Activated naive CD8-positive, alpha-beta T cell treated with anti-CD3 and anti-CD28 coated beads, Interleukin-2, amount 10 ng/mL, durations not matched to agents 7 days and 5 days (primary cell): ENCODE measurements around the gene SOX30. TPM values are rescaled to one million over a fixed set of nuclear protein-coding genes. Genes with fewer than 3 reads are reported as not detected.
A peak's percentile ranks its signal among the peaks of the same experiment; 100 is the strongest.

Experiments used
- ATAC-seq: fragments of 150-1000 bp; cut with Tn5 transposase; one replicate; pipeline ENCODE4 v1.10.0; 2021; ENCODE audit warnings: low read depth, moderate library complexity
- POLR2A ChIA-PET: fragments of 350-600 bp; sonication (Branson Sonifier 250); formaldehyde crosslinking; loops from one replicate; lab custom pipeline; 2021; ENCODE audit warnings: antibody characterized with exemption; lab: Charles Lee
- DNase-seq: peaks from one replicate; pipeline ENCODE4 v3.0.0; 2021
- H3K27ac Mint-ChIP-seq: one replicate; pipeline ENCODE4 v1.8.0; 2022; ENCODE audit warnings: mild to moderate bottlenecking, mixed read lengths
- H3K27me3 Mint-ChIP-seq: one replicate; pipeline ENCODE4 v1.8.0; 2022; ENCODE audit warnings: mild to moderate bottlenecking, moderate library complexity, mixed read lengths
- H3K36me3 Mint-ChIP-seq: one replicate; pipeline ENCODE4 v1.8.0; 2021; ENCODE audit warnings: mild to moderate bottlenecking, mixed read lengths
- H3K4me1 Mint-ChIP-seq: one replicate; pipeline ENCODE4 v1.8.0; 2021; ENCODE audit warnings: mixed read lengths
- H3K4me3 Mint-ChIP-seq: one replicate; pipeline ENCODE4 v1.8.0; 2022; ENCODE audit warnings: mild to moderate bottlenecking, moderate library complexity, mixed read lengths
- H3K9me3 Mint-ChIP-seq: one replicate; pipeline ENCODE4 v1.8.0; 2021; ENCODE audit warnings: mixed read lengths
- total RNA-seq, 2 experiments: library from RNA; stranded (reverse); gene quantifications; one replicate each; pipeline ENCODE4 v1.2.3, GENCODE V29; 2021

The SOX30 gene
- total RNA-seq, 2 experiments from 2014 or later = 0.09 TPM; not detected in 1

DNA sequence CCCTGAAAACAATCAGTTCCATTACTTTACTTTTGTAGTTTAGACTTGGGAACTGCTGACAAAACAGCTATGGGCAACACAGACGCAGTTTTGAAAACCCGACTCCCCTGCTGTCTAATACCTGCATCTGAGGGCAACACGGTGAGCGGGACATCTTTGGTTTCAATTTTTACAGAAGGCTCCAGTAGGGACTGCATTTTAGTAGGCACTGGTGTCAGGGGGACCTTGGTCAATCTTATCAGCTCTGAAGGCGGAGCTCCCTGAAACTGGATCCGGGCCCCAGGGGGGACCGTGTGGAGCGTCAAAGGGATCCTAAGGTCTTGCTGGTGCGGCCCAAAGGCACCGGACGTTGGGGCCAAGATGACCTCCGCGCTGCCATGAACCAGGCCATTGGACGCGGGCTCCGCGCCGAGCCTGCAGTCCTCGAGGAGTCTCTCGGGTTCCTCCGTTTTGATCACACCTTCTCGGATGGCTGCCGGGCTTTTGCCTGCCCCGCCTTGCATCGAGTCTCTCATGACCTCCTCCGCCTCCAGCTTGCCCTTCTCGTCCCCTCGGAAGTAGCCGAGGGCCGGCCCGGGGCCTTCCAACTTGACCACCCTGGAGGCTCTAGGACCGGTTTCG lies 1.1 kb downstream of the SOX30 start:
- POLR2A ChIA-PET = interaction anchor here (0.5 kb wide), 1 partner anchor 19 kb away, joined by 4 read pairs; no protein-coding TSS in a partner anchor

DNA sequence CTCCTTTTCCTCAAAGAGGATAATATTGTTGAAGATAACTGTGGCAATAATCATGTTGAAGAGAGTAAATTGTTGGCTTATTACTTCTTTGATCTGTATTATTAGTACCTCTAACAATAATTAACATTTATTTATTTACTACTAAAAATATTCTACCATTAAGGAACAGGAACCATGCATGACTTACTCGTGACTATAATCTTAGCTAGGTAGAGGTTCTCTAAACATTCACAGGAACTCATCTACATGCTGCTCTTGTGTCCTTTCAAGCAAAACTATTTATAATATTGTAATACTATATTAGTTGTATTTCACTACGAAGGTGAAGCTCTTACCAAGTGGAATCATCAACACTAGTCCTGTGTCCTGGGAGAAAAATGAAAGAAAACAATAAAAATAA lies 3.1 kb downstream of the SOX30 start:
- Mint-ChIP-seq H3K4me1 (peaks cover 5% of the 10 kb centered on the region), H3K36me3 (peaks cover 16% of the 10 kb centered on the region), H3K9me3 (peaks cover 11% of the 10 kb centered on the region), H3K4me3 (no peak overlapping the region), H3K27me3 (peaks cover 20% of the 10 kb centered on the region), H3K27ac (no peak overlapping the region)
- DNase-seq = no peak
- no peak for ATAC-seq
- POLR2A ChIA-PET = no interaction called here

More for the DNA sequence above, 1.1 kb downstream of the SOX30 start:
- peaks cover 5% of the 10 kb centered on the region for H3K4me1 Mint-ChIP-seq
- no peak overlapping the region for H3K27ac Mint-ChIP-seq
- peaks cover 16% of the 10 kb centered on the region for H3K36me3 Mint-ChIP-seq
- H3K9me3 Mint-ChIP-seq = peaks cover 17% of the 10 kb centered on the region
- peak overlapping the region; percentile 68 for H3K4me3 Mint-ChIP-seq
- DNase-seq = no peak
- H3K27me3 Mint-ChIP-seq = peaks cover 12% of the 10 kb centered on the region
- no peak for ATAC-seq

DNA sequence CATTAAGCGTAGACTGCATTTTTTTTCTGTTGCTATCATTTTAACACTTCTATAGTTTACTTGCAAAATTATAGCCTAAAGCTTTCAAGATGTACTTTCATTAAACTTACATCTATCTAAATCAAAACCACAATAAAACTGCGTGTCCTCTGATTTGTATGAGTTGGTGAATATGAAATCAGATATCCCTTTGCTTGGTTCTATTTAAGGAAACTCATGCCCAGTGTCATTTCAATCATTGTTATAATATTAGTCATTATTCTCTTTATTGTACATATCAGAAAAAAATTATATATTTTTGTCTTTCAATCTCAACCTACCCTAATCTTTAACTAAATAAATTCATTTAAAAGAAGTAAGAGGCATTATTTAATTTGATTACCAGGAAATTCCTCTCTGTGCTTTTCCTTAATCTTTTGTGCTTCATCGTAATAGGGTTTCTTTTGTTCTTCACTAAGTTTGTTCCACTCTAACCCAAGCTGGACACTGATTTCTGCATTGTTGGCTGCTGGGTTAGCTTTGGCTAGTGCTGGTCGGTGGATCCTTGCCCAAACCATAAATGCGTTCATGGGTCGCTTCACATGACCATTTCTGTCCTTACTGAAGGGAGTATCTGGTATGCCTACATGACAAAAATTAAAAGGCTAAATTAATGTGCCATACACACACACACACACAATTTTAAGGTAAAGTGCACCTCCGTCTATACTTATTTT lies 3.8 kb downstream of the SOX30 start:
- Mint-ChIP-seq H3K27me3 (peaks cover 22% of the 10 kb centered on the region), H3K4me3 (no peak overlapping the region), H3K4me1 (peaks cover 5% of the 10 kb centered on the region), H3K36me3 (peaks cover 13% of the 10 kb centered on the region), H3K27ac (no peak overlapping the region), H3K9me3 (peaks cover 8% of the 10 kb centered on the region)
- DNase-seq (no peak), ATAC-seq (no peak)
- POLR2A ChIA-PET = no interaction called here

DNA sequence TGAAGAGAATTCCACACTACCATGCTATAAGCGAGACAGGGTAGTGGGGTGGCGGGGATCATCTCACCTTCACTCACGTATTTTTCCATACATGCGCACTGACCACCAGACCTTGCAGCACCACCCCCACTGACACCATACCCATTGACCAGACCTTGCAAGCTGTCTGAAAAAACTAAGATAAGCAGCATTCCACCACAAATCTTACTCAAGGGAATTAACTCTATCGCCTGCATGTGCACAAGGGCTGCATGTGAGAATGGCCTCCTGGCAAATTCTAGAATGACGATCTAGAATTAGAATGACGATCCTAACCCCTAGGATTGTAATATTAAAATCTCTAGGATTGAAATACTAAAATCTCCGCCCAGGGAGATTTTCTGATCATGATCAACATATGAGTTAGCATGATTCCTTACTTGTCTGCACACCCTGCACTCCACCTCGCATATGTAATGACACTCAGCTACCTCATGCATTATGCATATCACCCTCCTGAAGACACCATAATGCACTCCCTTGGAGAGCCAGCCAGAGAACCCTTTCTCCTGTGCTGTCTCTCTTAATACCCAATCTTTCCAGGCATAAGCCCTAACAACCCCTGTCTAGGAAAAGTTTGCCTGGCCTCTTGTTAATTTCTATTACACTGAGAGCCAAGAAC lies 11.7 kb downstream of the SOX30 start:
- Mint-ChIP-seq H3K27me3 (peaks cover 13% of the 10 kb centered on the region), H3K4me3 (no peak overlapping the region), H3K27ac (no peak overlapping the region), H3K36me3 (peaks cover 3% of the 10 kb centered on the region), H3K9me3 (no peaks in the 10 kb centered on the region), H3K4me1 (no peaks in the 10 kb centered on the region)
- no peak for DNase-seq
- no peak for ATAC-seq
- POLR2A ChIA-PET = no interaction called here

DNA sequence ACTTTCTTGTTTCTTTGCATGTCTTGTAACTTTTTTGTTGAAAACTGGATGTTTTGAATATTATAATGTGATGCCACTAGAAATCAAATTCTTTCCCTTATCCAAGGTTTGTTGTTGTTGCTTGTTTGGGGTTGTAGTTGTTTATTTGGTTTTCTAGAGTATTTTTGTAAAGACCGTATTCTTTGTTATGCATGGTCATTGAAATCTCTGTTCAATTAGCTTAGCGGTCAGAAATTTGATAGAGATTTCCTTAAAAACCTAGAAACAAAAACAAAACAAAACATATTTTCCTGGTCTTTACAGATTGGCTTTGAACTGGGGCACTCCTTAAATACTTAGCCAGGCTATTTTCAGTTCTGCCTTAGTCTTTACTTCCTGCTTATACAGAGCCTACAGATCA lies 21.9 kb downstream of the SOX30 start:
- peaks cover 2% of the 10 kb centered on the region for H3K36me3 Mint-ChIP-seq
- POLR2A ChIA-PET = no interaction called here
- no peak overlapping the region for H3K4me3 Mint-ChIP-seq
- H3K4me1 Mint-ChIP-seq = peaks cover 2% of the 10 kb centered on the region
- DNase-seq = no peak
- no peak for ATAC-seq
- peaks cover 7% of the 10 kb centered on the region for H3K27me3 Mint-ChIP-seq
- no peak overlapping the region for H3K27ac Mint-ChIP-seq
- H3K9me3 Mint-ChIP-seq = peaks cover 4% of the 10 kb centered on the region

DNA sequence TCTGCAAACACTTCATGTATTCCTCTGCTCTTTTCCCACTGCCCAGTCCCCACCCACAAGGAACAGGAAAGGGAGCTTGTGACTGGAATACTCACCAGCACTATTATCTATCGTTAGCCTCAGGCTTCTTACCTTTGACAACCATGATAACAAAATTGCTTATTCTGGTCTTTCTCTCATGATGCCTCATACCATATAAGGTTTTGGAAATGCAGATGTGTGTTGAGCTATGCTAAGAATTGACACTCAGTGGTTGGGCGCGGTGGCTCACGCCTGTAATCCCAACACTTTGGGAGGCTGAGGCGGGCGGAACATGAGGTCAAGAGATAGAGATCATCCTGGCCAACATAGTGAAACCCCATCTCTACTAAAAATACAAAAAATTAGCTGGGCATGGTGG lies 25.4 kb downstream of the SOX30 start:
- Mint-ChIP-seq H3K4me3 (no peak overlapping the region), H3K27me3 (peaks cover 18% of the 10 kb centered on the region), H3K9me3 (peaks cover 10% of the 10 kb centered on the region), H3K27ac (no peak overlapping the region), H3K4me1 (peaks cover 6% of the 10 kb centered on the region), H3K36me3 (peaks cover 10% of the 10 kb centered on the region)
- POLR2A ChIA-PET = no interaction called here
- DNase-seq (no peak), ATAC-seq (no peak)

DNA sequence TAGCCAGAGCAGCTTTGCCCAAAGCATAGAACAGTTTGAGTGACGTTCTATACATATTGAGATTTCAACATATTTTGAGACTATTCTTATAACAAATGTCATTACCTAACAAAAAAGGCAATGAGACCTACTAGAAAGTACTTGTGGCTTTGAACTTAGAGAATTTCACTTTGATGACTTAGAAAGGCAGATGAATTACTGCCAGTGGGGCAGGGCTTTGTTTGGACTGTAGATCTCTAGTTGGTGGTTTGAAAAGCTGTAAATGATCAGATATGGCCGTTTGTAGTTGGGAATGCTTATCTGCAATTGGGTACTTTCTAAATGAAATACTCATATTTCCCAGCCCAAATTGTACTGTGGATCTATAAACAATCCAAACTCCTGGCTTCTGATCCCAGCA lies 28.1 kb downstream of the SOX30 start:
- Mint-ChIP-seq H3K27ac (no peak overlapping the region), H3K4me3 (no peak overlapping the region), H3K36me3 (peaks cover 16% of the 10 kb centered on the region), H3K4me1 (peaks cover 7% of the 10 kb centered on the region), H3K27me3 (peaks cover 26% of the 10 kb centered on the region), H3K9me3 (peaks cover 14% of the 10 kb centered on the region)
- DNase-seq (no peak), ATAC-seq (no peak)
- POLR2A ChIA-PET = no interaction called here

DNA sequence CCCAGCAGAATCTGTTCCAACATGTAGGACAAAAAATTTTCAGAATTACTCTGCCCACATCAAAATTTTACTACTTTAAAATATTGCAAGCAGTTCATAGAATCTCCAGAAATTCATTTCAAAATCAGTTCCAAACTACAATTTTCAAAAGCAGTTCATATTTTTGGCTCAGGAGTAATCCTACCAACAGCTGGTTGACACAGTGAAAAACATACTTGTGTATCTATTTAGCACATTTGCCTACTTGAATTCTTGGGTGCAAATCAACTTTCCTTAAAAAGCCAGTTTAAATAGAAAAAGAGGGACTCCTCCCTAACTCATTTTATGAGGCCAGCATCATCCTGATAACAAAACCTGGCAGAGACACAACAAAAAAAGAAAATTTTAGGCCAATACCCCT lies 31.5 kb downstream of the SOX30 start:
- H3K27ac Mint-ChIP-seq = no peak overlapping the region
- H3K36me3 Mint-ChIP-seq = peaks cover 19% of the 10 kb centered on the region
- POLR2A ChIA-PET = no interaction called here
- DNase-seq (no peak), ATAC-seq (no peak)
- peaks cover 14% of the 10 kb centered on the region for H3K9me3 Mint-ChIP-seq
- no peak overlapping the region for H3K4me3 Mint-ChIP-seq
- H3K4me1 Mint-ChIP-seq = peaks cover 7% of the 10 kb centered on the region
- peaks cover 25% of the 10 kb centered on the region for H3K27me3 Mint-ChIP-seq

DNA sequence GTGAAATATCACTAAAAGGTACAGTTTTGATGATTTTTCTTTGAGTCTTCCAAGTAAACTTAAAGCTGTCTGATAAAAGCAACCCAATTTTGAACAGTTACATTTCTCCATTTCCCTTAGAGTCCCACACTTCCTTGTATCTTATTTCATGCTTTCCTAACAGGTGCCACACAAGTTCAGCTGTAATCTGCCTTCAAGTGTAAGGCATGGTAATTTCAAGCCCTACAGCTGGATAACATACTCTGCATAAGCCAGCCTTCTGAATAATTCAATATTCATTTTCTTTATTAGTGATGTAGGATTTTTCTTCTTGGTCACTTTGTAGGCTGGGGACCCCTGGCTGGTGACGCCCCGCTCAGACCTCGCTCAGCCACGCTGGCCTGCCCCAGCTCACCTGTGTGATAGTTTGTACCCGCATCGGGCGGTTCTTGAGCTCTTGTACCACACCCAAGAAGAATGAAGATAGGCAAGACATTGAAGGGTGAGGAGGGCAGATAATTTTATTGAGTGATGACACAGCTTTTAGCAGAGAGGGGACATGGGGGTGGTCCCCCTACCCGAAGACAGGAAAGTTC lies 34.0 kb downstream of the SOX30 start:
- H3K4me3 Mint-ChIP-seq = no peak overlapping the region
- H3K4me1 Mint-ChIP-seq = peaks cover 13% of the 10 kb centered on the region
- DNase-seq (no peak), ATAC-seq (no peak)
- POLR2A ChIA-PET = no interaction called here
- peaks cover 15% of the 10 kb centered on the region for H3K27me3 Mint-ChIP-seq
- no peak overlapping the region for H3K27ac Mint-ChIP-seq
- peaks cover 21% of the 10 kb centered on the region for H3K36me3 Mint-ChIP-seq
- peaks cover 14% of the 10 kb centered on the region for H3K9me3 Mint-ChIP-seq

DNA sequence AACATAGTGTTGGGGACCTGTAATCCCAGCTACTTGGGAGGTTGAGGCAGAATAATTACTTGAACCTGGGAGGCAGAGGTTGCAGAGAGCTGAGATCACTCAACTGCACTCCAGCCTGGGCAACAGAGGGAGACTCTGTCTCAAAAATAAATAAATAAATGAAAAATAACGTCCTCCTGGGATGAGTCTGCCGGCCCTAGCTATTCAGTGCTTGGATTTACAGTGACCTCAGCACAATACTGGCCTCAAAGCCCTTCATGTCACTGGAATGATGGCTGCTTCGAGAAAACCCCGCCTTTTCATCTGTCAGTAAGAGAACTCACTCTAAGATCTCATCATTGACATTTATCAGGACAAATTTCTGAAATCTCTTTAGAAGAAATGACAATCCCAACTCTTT lies 35.5 kb downstream of the SOX30 start:
- ATAC-seq (no peak), DNase-seq (no peak)
- H3K36me3 Mint-ChIP-seq = peaks cover 16% of the 10 kb centered on the region
- no peak overlapping the region for H3K4me3 Mint-ChIP-seq
- H3K4me1 Mint-ChIP-seq = peaks cover 22% of the 10 kb centered on the region
- POLR2A ChIA-PET = interaction anchor here (1.1 kb wide), 1 partner anchor 9 kb away, joined by 3 read pairs; no protein-coding TSS in a partner anchor
- peak overlapping the region; percentile 12 for H3K27ac Mint-ChIP-seq
- H3K9me3 Mint-ChIP-seq = peaks cover 8% of the 10 kb centered on the region
- H3K27me3 Mint-ChIP-seq = peaks cover 12% of the 10 kb centered on the region

DNA sequence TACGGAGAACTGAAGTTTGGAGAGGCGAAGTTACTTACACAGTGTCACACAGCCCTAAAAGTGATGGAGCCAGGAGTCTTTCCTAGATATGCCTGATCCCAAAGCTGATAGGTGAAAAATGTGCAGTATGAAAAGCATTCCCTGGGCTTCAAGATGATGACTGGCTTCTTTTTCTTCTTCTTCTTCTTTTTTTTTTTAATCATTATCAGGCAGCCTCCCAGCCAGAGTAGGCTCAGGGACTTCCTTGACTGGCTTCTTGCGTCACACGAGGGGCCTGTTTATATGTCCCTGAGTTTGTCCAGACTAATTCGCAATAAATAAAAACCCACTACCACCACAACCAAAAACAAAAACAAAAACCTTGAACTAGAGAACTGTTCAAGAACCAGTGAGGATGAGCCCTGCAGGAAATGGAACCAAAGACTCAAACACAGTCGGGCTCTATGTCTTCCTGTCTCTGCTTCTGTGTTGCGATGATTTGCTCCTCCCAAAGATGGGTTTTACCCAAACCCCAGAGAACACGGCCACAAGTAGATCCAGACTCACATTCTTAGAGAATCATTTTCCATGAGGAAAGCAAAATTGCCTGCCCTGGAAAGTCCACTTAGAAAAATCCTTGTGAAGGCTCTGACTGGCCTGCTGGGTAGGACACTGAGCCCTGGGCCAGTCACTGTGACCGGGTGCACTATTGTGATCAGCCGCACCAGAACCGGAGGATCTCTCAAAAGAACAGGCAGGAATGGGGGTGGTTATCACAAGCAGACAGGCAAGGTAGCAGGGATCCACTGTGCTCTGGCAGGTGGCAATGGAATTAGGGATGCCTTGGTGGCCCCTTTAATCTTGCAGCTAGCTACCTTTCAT lies 38.6 kb downstream of the SOX30 start:
- POLR2A ChIA-PET = interaction anchor here (1.2 kb wide), 1 partner anchor 42 kb away, joined by 5 read pairs; no protein-coding TSS in a partner anchor
- no peak for DNase-seq
- ATAC-seq = peak; percentile 73
- Mint-ChIP-seq H3K4me1 (peaks cover 32% of the 10 kb centered on the region), H3K4me3 (peak overlapping the region; percentile 51), H3K36me3 (peaks cover 10% of the 10 kb centered on the region), H3K9me3 (no peaks in the 10 kb centered on the region), H3K27me3 (peaks cover 3% of the 10 kb centered on the region), H3K27ac (peak overlapping the region; percentile 62)

DNA sequence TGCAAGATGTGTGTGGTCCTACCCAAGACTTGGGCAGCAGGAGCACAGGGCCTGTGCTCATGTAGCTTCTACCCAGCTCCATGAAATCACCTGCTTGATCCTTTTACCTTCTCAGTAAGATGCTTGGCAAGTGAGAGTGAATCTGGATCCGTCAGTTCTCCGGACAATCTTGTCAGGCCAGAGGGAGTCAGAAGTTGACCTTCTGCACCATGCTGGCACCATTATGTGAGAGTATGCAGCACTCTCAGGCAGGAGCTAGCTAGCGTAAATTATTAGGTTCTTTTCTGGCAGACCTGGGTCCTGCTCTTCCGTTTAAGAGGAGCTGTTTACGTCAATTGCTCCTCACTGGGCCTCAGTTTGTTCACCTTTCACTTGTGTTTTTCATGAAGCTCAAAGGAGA lies 39.7 kb downstream of the SOX30 start:
- H3K27ac Mint-ChIP-seq = no peak overlapping the region
- no peak overlapping the region for H3K4me3 Mint-ChIP-seq
- POLR2A ChIA-PET = interaction anchor here (1.2 to 1.6 kb wide), 2 partner anchors 41 to 73 kb away, joined by 4 to 5 read pairs; no protein-coding TSS in a partner anchor
- H3K9me3 Mint-ChIP-seq = no peaks in the 10 kb centered on the region
- no peak for DNase-seq
- peaks cover 5% of the 10 kb centered on the region for H3K36me3 Mint-ChIP-seq
- peaks cover 3% of the 10 kb centered on the region for H3K27me3 Mint-ChIP-seq
- H3K4me1 Mint-ChIP-seq = peaks cover 37% of the 10 kb centered on the region
- ATAC-seq = no peak
